ENCODE results near the gene CDKN2AIP.
A peak's percentile ranks its signal among the peaks of the same experiment; 100 is the strongest.

CDKN2AIP gene

GRCh38 chr4:183403961-183404360 lies 40.5 kb upstream of the CDKN2AIP start:
- H3K9me3 ChIP-seq = no peaks in the 10 kb centered on the region
- TF ChIP-seq CTCF (IDR thresholded peaks at IDR 0.05; ENCODE audit: low read depth, low read length) = no peak
- H3K36me3 ChIP-seq = no peaks in the 10 kb centered on the region
- no peaks in the 10 kb centered on the region for H3K4me1 ChIP-seq
- H3K4me3 ChIP-seq (ENCODE audit: low read depth, low read length) = no peak overlapping the region
- no peaks in the 10 kb centered on the region for H3K27me3 ChIP-seq
- peak; percentile 46 for DNase-seq

- H3K9me3 ChIP-seq = no peaks in the 10 kb centered on the region
Observed at GRCh38 chr4:183405303-183405702, 39.1 kb upstream of the CDKN2AIP start.

GRCh38 chr4:183407128-183407585 lies 37.3 kb upstream of the CDKN2AIP start:
- TF ChIP-seq CTCF (IDR thresholded peaks at IDR 0.05; ENCODE audit: low read depth, low read length) = peak; percentile 80
- no peaks in the 10 kb centered on the region for H3K4me1 ChIP-seq
- H3K4me3 ChIP-seq (ENCODE audit: low read depth, low read length) = peak overlapping the region; percentile 64
- H3K36me3 ChIP-seq = no peaks in the 10 kb centered on the region
- no peaks in the 10 kb centered on the region for H3K9me3 ChIP-seq
- H3K27me3 ChIP-seq = no peaks in the 10 kb centered on the region
- DNase-seq = peak; percentile 89

More at GRCh38 chr4:183405303-183405702, 39.1 kb upstream of the CDKN2AIP start:
- no peak overlapping the region for H3K4me3 ChIP-seq (ENCODE audit: low read depth, low read length)
- no peaks in the 10 kb centered on the region for H3K4me1 ChIP-seq
- H3K27me3 ChIP-seq = no peaks in the 10 kb centered on the region
- no peak for TF ChIP-seq CTCF (IDR thresholded peaks at IDR 0.05; ENCODE audit: low read depth, low read length)
- no peak for DNase-seq
- no peaks in the 10 kb centered on the region for H3K36me3 ChIP-seq

GRCh38 chr4:183407635-183408464 lies 36.6 kb upstream of the CDKN2AIP start:
- no peaks in the 10 kb centered on the region for H3K9me3 ChIP-seq
- H3K27me3 ChIP-seq = no peaks in the 10 kb centered on the region
- no peaks in the 10 kb centered on the region for H3K36me3 ChIP-seq
- DNase-seq = no peak
- H3K4me3 ChIP-seq (ENCODE audit: low read depth, low read length) = peak overlapping the region; percentile 64
- H3K4me1 ChIP-seq = no peaks in the 10 kb centered on the region
- TF ChIP-seq CTCF (IDR thresholded peaks at IDR 0.05; ENCODE audit: low read depth, low read length) = no peak

GRCh38 chr4:183408796-183409195 lies 35.6 kb upstream of the CDKN2AIP start:
- H3K4me3 ChIP-seq (ENCODE audit: low read depth, low read length) = no peak overlapping the region
- no peak for TF ChIP-seq CTCF (IDR thresholded peaks at IDR 0.05; ENCODE audit: low read depth, low read length)
- H3K27me3 ChIP-seq = no peaks in the 10 kb centered on the region
- no peaks in the 10 kb centered on the region for H3K36me3 ChIP-seq
- H3K4me1 ChIP-seq = no peaks in the 10 kb centered on the region
- H3K9me3 ChIP-seq = no peaks in the 10 kb centered on the region
- DNase-seq = no peak

- no peak for TF ChIP-seq CTCF (IDR thresholded peaks at IDR 0.05; ENCODE audit: low read depth, low read length)
- H3K4me1 ChIP-seq = no peaks in the 10 kb centered on the region
Observed at GRCh38 chr4:183409483-183409882, 35.0 kb upstream of the CDKN2AIP start.

More at GRCh38 chr4:183409483-183409882, 35.0 kb upstream of the CDKN2AIP start:
- Histone ChIP-seq H3K36me3 (no peaks in the 10 kb centered on the region), H3K4me3 (ENCODE audit: low read depth, low read length) (no peak overlapping the region), H3K9me3 (no peaks in the 10 kb centered on the region), H3K27me3 (no peaks in the 10 kb centered on the region)
- no peak for DNase-seq

Data from BE2C (cell line).